OCI-LY7 (cell line): ENCODE data around the gene RPGRIP1L. TPM values are rescaled to one million over a fixed set of nuclear protein-coding genes. Genes with fewer than 3 reads are reported as not detected.

Source experiments
- BruUV-seq: library from RNA; stranded (reverse); fragments of 400-500 nt; replicated peaks from 2 replicates; lab custom pipeline; 2021; lab: Mats Ljungman, UMichigan
- CTCF ChIA-PET: fragments of 300-600 bp; sonication (Branson Sonifier 250); formaldehyde crosslinking; loops from one replicate; lab custom pipeline; 2022; ENCODE audit warnings: antibody characterized with exemption; ENCODE audit not compliant: unreplicated experiment; lab: Charles Lee
- POLR2A ChIA-PET: fragments of 300-600 bp; sonication (Branson Sonifier 250); formaldehyde crosslinking; loops from one replicate; lab custom pipeline; 2022; ENCODE audit warnings: antibody characterized with exemption; lab: Charles Lee
- DNase-seq: peaks from one replicate; pipeline ENCODE4 v3.0.0-alpha.2; 2015; ENCODE audit warnings: low spot score
- H2AFZ ChIP-seq: fragments of 200-600 bp; sonication (generic), shearing (Covaris generic); 2 replicates; pipeline ENCODE4 v1.6.1; 2014; ENCODE audit warnings: mild to moderate bottlenecking, antibody characterized with exemption, low read length, moderate library complexity
- H3K27ac ChIP-seq: fragments of 200-600 bp; sonication (generic); 2 replicates; pipeline ENCODE4 v1.5.1; 2014; ENCODE audit warnings: mixed run types, low read depth, mild to moderate bottlenecking, moderate library complexity, low read length, inconsistent platforms; ENCODE audit not compliant: poor library complexity, severe bottlenecking
- H3K36me3 ChIP-seq: fragments of 200-600 bp; sonication (generic); 2 replicates; pipeline ENCODE4 v1.6.1; 2014; ENCODE audit warnings: mild to moderate bottlenecking, antibody characterized with exemption, low read length, moderate library complexity, mixed read lengths; ENCODE audit not compliant: insufficient read depth
- H3K4me1 ChIP-seq: fragments of 200-600 bp; sonication (generic); 2 replicates; pipeline ENCODE4 v1.5.1; 2014; ENCODE audit warnings: mild to moderate bottlenecking, low read length; ENCODE audit not compliant: insufficient read depth, poor library complexity, severe bottlenecking
- H3K4me2 ChIP-seq: fragments of 200-600 bp; sonication (generic); 2 replicates; pipeline ENCODE4 v1.6.1; 2014; ENCODE audit warnings: mild to moderate bottlenecking, low read length
- H3K4me3 ChIP-seq: fragments of 200-600 bp; sonication (generic); 2 replicates; pipeline ENCODE4 v1.5.1; 2014; ENCODE audit warnings: mild to moderate bottlenecking, low read depth, low read length; ENCODE audit not compliant: poor library complexity, severe bottlenecking
- H3K79me2 ChIP-seq: fragments of 200-600 bp; sonication (generic); 2 replicates; pipeline ENCODE4 v1.6.1; 2016; ENCODE audit warnings: low read depth, mild to moderate bottlenecking, low read length, moderate library complexity, mixed read lengths; ENCODE audit not compliant: insufficient read depth
- H3K9me2 ChIP-seq: fragments of 200-600 bp; sonication (generic); 2 replicates; pipeline ENCODE4 v1.6.1; 2016; ENCODE audit warnings: mild to moderate bottlenecking, low read length, mixed read lengths; ENCODE audit not compliant: insufficient read depth
- H3K9me3 ChIP-seq: fragments of 200-600 bp; sonication (generic); 2 replicates; pipeline ENCODE4 v1.6.1; 2014; ENCODE audit warnings: mild to moderate bottlenecking, mixed run types, low read length, mixed read lengths
- H4K20me1 ChIP-seq: fragments of 200-600 bp; sonication (generic); 2 replicates; pipeline ENCODE4 v1.6.1; 2014; ENCODE audit warnings: mild to moderate bottlenecking, antibody characterized with exemption, low read length, moderate library complexity, mixed read lengths; ENCODE audit not compliant: insufficient read depth
- EZH2phosphoT487 ChIP-seq: fragments of 200-600 bp; sonication (generic); IDR thresholded peaks from 2 replicates; pipeline ENCODE4 v1.6.1; 2018; ENCODE audit warnings: low read depth, borderline replicate concordance, mild to moderate bottlenecking, mixed run types, antibody characterized with exemption, low read length, moderate library complexity, mixed read lengths
- intact Hi-C: fragments of 100-400 bp; cut with micrococcal nuclease; formaldehyde crosslinking; loops from one replicate; pipeline ENCODE4 v1.10.0; 2022; ENCODE audit not compliant: unreplicated experiment
- total RNA-seq, 2 experiments: library from RNA; depleted of rRNA in 1 of 2; stranded (reverse); fragments of >200 nt in 1 of 2; shearing (Covaris generic) in 1 of 2; gene quantifications; 2 replicates each; pipeline ENCODE4 v1.2.3, GENCODE V29; 2014 to 2022
- TF ChIP-seq, protein P1 (sequence below): fragments of 200-600 bp; sonication (generic); conservative IDR thresholded peaks from 2 replicates; pipeline ENCODE4 v1.5.1; 2014; ENCODE audit warnings: mild to moderate bottlenecking, antibody characterized with exemption, low read length, moderate library complexity, mixed read lengths

Gene RPGRIP1L
- total RNA-seq, 2 experiments from 2014 or later = 12.7 to 15.4 TPM

GRCh38 chr16:53681354-53681753 is 22.3 kb downstream of the RPGRIP1L start:
- Histone ChIP-seq H3K9me2 (no peaks in the 10 kb centered on the region), H3K4me1 (no peaks in the 10 kb centered on the region), H4K20me1 (no peaks in the 10 kb centered on the region), H3K4me2 (no peak overlapping the region), H3K9me3 (no peaks in the 10 kb centered on the region), H2AFZ (no peak overlapping the region), H3K4me3 (no peak overlapping the region), H3K79me2 (no peaks in the 10 kb centered on the region), H3K27ac (no peak overlapping the region), H3K36me3 (peaks cover 24% of the 10 kb centered on the region)
- BruUV-seq = no TSS peak
- POLR2A ChIA-PET = interaction anchor here (1.0 kb wide), 1 partner anchor 10 kb away, joined by 6 read pairs; no protein-coding TSS in a partner anchor
- intact Hi-C loops = no loop called here
- DNase-seq = no peak
- TF ChIP-seq EZH2phosphoT487 = no peak
- TF ChIP-seq, protein P1, sequence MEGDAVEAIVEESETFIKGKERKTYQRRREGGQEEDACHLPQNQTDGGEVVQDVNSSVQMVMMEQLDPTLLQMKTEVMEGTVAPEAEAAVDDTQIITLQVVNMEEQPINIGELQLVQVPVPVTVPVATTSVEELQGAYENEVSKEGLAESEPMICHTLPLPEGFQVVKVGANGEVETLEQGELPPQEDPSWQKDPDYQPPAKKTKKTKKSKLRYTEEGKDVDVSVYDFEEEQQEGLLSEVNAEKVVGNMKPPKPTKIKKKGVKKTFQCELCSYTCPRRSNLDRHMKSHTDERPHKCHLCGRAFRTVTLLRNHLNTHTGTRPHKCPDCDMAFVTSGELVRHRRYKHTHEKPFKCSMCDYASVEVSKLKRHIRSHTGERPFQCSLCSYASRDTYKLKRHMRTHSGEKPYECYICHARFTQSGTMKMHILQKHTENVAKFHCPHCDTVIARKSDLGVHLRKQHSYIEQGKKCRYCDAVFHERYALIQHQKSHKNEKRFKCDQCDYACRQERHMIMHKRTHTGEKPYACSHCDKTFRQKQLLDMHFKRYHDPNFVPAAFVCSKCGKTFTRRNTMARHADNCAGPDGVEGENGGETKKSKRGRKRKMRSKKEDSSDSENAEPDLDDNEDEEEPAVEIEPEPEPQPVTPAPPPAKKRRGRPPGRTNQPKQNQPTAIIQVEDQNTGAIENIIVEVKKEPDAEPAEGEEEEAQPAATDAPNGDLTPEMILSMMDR = no peak
- CTCF ChIA-PET = no interaction called here

DNA sequence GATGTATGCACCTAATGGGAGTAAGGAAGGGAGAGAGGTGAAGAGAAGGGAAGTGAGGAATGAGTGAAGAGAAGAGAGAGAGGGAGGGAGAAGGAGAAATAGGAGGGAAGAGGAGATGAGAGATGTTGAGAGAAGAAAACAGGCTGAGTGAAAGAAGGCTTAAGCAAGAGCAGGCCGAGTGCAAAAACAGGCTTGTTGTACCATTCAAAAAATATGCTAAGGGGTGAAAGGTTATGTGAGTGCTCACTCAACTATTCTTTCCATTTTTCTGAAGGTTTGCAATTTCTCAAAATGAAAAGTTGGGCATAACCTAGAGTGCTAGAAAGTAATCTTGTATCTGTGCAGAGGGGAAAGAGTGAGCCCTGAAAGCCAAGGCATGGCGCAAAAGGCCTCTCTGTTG is 22.9 kb downstream of the RPGRIP1L start:
- ChIA-PET POLR2A (no interaction called here), CTCF (no interaction called here)
- H3K79me2 ChIP-seq = no peaks in the 10 kb centered on the region
- intact Hi-C loops = no loop called here
- H3K9me3 ChIP-seq = no peaks in the 10 kb centered on the region
- no peaks in the 10 kb centered on the region for H3K9me2 ChIP-seq
- no TSS peak for BruUV-seq
- no peak overlapping the region for H3K4me3 ChIP-seq
- H3K4me2 ChIP-seq = no peak overlapping the region
- no peak for DNase-seq
- peaks cover 18% of the 10 kb centered on the region for H3K36me3 ChIP-seq
- no peaks in the 10 kb centered on the region for H3K4me1 ChIP-seq
- H3K27ac ChIP-seq = no peak overlapping the region
- H2AFZ ChIP-seq = no peak overlapping the region
- H4K20me1 ChIP-seq = no peaks in the 10 kb centered on the region
- TF ChIP-seq, protein P1 = no peak
- TF ChIP-seq EZH2phosphoT487 = no peak

- Histone ChIP-seq H3K79me2 (no peaks in the 10 kb centered on the region), H3K4me1 (no peaks in the 10 kb centered on the region), H3K36me3 (peaks cover 6% of the 10 kb centered on the region; the same call in 1 of the 2 replicates), H3K9me3 (no peaks in the 10 kb centered on the region), H3K27ac (no peak overlapping the region), H3K4me2 (no peak overlapping the region), H2AFZ (no peak overlapping the region), H3K4me3 (no peak overlapping the region), H3K9me2 (no peaks in the 10 kb centered on the region), H4K20me1 (no peaks in the 10 kb centered on the region)
- no peak for DNase-seq
- POLR2A ChIA-PET = interaction anchor here (0.6 to 1.4 kb wide), 3 partner anchors 23 to 577 kb away, joined by 3 to 4 read pairs (median 3); no protein-coding TSS in a partner anchor
- CTCF ChIA-PET = no interaction called here
- no peak for TF ChIP-seq EZH2phosphoT487
- TF ChIP-seq, protein P1 = no peak
- intact Hi-C loops = no loop called here
- no TSS peak for BruUV-seq
Measured at GRCh38 chr16:53678756-53679343, 24.8 kb downstream of the RPGRIP1L start.
